ENCODE measurements around the gene SLC17A3.

- TF ChIP-seq CTCF (IDR thresholded peaks at IDR 0.05) (no peak), POLR2A (IDR thresholded peaks at IDR 0.05) (no peak)
Measured at GRCh38 chr6:25842526-25842925, 31.5 kb downstream of the SLC17A3 start.

Data from tibial nerve (tissue), 3 donors.